ENCODE data around the gene TANC1.

The TANC1 gene

GRCh38 chr2:159225025-159226016 lies 256.9 kb downstream of the TANC1 start:
- no peak for DNase-seq (ENCODE audit: low spot score)

GRCh38 chr2:159226059-159226461 lies 257.6 kb downstream of the TANC1 start:
- DNase-seq (ENCODE audit: low spot score), result peak; percentile 58

- no peak for DNase-seq (ENCODE audit: low spot score)
Measured at GRCh38 chr2:159226608-159227385, 258.4 kb downstream of the TANC1 start.

- peak; percentile 25 for DNase-seq (ENCODE audit: low spot score)
Measured at GRCh38 chr2:159227467-159227866, 259.0 kb downstream of the TANC1 start.

- no peak for DNase-seq (ENCODE audit: low spot score)
Measured at GRCh38 chr2:159228081-159228581, 259.7 kb downstream of the TANC1 start.

- DNase-seq (ENCODE audit: low spot score), result no peak
Measured at GRCh38 chr2:159229476-159230144, 261.2 kb downstream of the TANC1 start.

- no peak for DNase-seq (ENCODE audit: low spot score)
Measured at GRCh38 chr2:159230145-159230877, 261.9 kb downstream of the TANC1 start.

GRCh38 chr2:159232456-159233170 lies 264.2 kb downstream of the TANC1 start:
- no peak for DNase-seq (ENCODE audit: low spot score)

GRCh38 chr2:159234868-159235267 lies 266.4 kb downstream of the TANC1 start:
- no peak for DNase-seq (ENCODE audit: low spot score)

- DNase-seq (ENCODE audit: low spot score), result no peak
Measured at GRCh38 chr2:159243529-159243928, 275.1 kb downstream of the TANC1 start.

GRCh38 chr2:159246325-159246988 lies 278.0 kb downstream of the TANC1 start:
- DNase-seq (ENCODE audit: low spot score), result no peak

- no peak for DNase-seq (ENCODE audit: low spot score)
Measured at GRCh38 chr2:159249990-159250715, 281.7 kb downstream of the TANC1 start.

GRCh38 chr2:159251296-159252173 lies 283.1 kb downstream of the TANC1 start:
- no peak for DNase-seq (ENCODE audit: low spot score)

GRCh38 chr2:159252905-159253304 lies 284.5 kb downstream of the TANC1 start:
- DNase-seq (ENCODE audit: low spot score), result no peak

GRCh38 chr2:159256159-159256558 lies 287.7 kb downstream of the TANC1 start:
- DNase-seq (ENCODE audit: low spot score), result no peak

GRCh38 chr2:159262226-159262625 lies 293.8 kb downstream of the TANC1 start:
- DNase-seq (ENCODE audit: low spot score), result no peak

GRCh38 chr2:159262904-159263303 lies 294.5 kb downstream of the TANC1 start:
- DNase-seq (ENCODE audit: low spot score), result no peak

GRCh38 chr2:159265171-159265576 lies 296.7 kb downstream of the TANC1 start:
- no peak for DNase-seq (ENCODE audit: low spot score)
